Left lung (tissue), 10 donors: ENCODE data around the gene COBL. TPM values are rescaled to one million over a fixed set of nuclear protein-coding genes. Genes with fewer than 3 reads are reported as not detected.

Experiments
- ATAC-seq: fragments of 200-7000 bp; cut with Tn5 transposase; one replicate; pipeline ENCODE4 v1.9.1; 2020; ENCODE audit warnings: moderate library complexity
- DNase-seq, 4 donors: peaks; one replicate each; pipeline ENCODE4 v3.0.0-alpha.2; 2013 to 2020
- H3K27ac ChIP-seq, 2 donors: fragments of 200-600 bp; sonication (generic) in 1 of 2; one replicate each; pipeline versions ENCODE4 v1.5.0 to v1.8.0; 2020 to 2021
- H3K27me3 ChIP-seq, 2 donors: fragments of 200-600 bp; sonication (generic) in 1 of 2; one replicate each; pipeline versions ENCODE4 v1.5.0 to v1.8.0; 2020 to 2021
- H3K36me3 ChIP-seq, 2 donors: fragments of 200-600 bp; sonication (generic) in 1 of 2; one replicate each; pipeline versions ENCODE4 v1.5.0 to v1.8.0; 2020 to 2021
- H3K4me1 ChIP-seq, 2 donors: fragments of 200-600 bp; one replicate each; pipeline ENCODE4 v1.8.0; 2021
- H3K4me3 ChIP-seq, 2 donors: fragments of 200-600 bp; sonication (generic) in 1 of 2; one replicate each; pipeline versions ENCODE4 v1.5.0 to v1.8.0; 2020 to 2021; ENCODE audit warnings: mild to moderate bottlenecking in 1 of 2
- H3K9me3 ChIP-seq, 2 donors: fragments of 200-600 bp; sonication (generic) in 1 of 2; one replicate each; pipeline versions ENCODE4 v1.5.0 to v1.8.0; 2020 to 2021
- CTCF ChIP-seq, 2 donors: fragments of 200-600 bp; sonication (generic) in 1 of 2; IDR thresholded peaks; one replicate each; pipeline versions ENCODE4 v1.5.0 to v1.8.0; 2021; ENCODE audit warnings: antibody characterized with exemption in 2 of 2
- intact Hi-C, 2 donors: fragments of 100-400 bp; cut with DNase I; formaldehyde crosslinking; loops; one replicate each; pipeline versions ENCODE4 v1.11.2 to v1.14.2; 2022
- polyA plus RNA-seq, 6 donors: library from polyadenylated mRNA; unstranded; fragments of 120-200 nt; gene quantifications; one replicate each; pipeline ENCODE4 v1.2.1, GENCODE V29; 2013; ENCODE audit not compliant: insufficient read length in 6 of 6
- total RNA-seq, 2 donors: library from RNA; stranded (reverse); fragmentation: NEBNext Ultra II Directional; extraction: Animal tissue kit (Norgen Biotek cat#: 25700); gene quantifications; one replicate each; pipeline ENCODE4 v1.2.1, GENCODE V29; 2021
- donor health status: DM: no; HTN: yes; CAD: no.
- donor health status: DM: no; HTN: no; CAD: no.

COBL gene
- total and polyA plus RNA-seq, 8 donors = 3.6 to 36.1 (median 6.4) TPM

DNA sequence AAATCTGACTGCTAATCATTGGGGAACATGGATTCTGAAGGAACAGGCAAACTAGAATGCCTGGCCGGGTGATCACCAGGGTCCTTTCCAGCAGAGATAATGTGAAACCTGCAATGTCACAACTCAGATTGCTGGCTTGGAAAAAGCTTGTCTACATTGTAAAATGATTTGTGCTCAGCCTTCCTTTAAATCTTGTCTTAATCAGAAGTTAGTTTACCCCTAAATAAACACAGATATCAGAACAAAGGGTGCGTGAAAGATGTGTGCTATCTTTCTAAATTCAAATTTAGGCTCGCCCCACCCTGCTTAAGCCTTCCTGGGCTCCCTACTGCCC is 26.3 kb downstream of the COBL start:
- Histone ChIP-seq H3K36me3 (no peaks in the 10 kb centered on the region), H3K9me3 (no peaks in the 10 kb centered on the region), H3K4me1 (no peaks in the 10 kb centered on the region), H3K4me3 (no peak overlapping the region), H3K27ac (no peak overlapping the region), H3K27me3 (no peaks in the 10 kb centered on the region)
- ATAC-seq (no peak), DNase-seq (no peak)
- no peak for TF ChIP-seq CTCF (IDR thresholded peaks at IDR 0.05)
- intact Hi-C loops = no loop called here

- Histone ChIP-seq H3K36me3 (no peaks in the 10 kb centered on the region), H3K9me3 (peaks cover 0 to 1% of the 10 kb centered on the region in 2 donors), H3K4me3 (no peak overlapping the region), H3K4me1 (no peaks in the 10 kb centered on the region), H3K27me3 (no peaks in the 10 kb centered on the region), H3K27ac (no peak overlapping the region)
- TF ChIP-seq CTCF (IDR thresholded peaks at IDR 0.05) = no peak
- ATAC-seq (no peak), DNase-seq (no peak)
- intact Hi-C loops = no loop called here
These were observed 26.8 kb downstream of the COBL start for GRCh38 chr7:51289623-51290303.

DNA sequence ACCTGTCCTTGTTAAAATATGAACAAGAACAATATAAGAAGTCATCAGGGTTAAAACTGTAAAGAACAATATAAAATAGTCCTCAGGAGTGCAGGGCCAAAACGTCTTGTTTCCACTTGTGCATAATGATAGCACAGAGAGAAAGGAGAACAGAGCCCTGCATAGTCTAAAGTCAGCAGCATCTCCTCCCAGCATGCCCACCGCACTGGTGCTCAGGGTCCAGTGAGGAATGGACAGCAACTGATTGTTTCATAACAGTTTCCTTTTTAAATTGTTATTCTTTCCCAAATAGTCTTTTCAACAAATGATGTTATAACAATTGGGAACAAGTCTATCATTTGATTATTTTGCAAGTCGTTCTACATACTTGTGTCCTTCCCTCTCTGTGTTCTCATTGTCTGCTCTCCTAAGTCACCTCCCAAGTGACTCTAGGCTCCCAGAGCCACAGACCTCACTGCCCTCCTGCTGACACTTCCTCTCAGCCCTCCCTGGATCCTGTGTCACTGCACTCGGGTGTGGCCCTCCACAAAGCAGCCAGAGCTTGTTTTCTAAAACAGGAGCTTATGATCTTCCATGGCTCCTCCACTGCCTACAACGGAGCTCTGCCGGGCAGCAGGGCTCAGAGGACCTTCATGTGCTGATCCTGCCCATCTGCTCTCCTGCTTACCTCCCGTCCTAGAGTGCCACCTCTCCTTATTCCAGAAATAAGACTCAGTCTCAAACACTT is 27.6 kb downstream of the COBL start:
- H3K9me3 ChIP-seq = peaks cover 0 to 8% of the 10 kb centered on the region in 2 donors
- no peaks in the 10 kb centered on the region for H3K27me3 ChIP-seq
- no peak overlapping the region for H3K4me3 ChIP-seq
- H3K36me3 ChIP-seq = no peaks in the 10 kb centered on the region
- DNase-seq (no peak), ATAC-seq (peak; percentile 19)
- H3K4me1 ChIP-seq = no peaks in the 10 kb centered on the region
- no peak overlapping the region for H3K27ac ChIP-seq
- no peak for TF ChIP-seq CTCF (IDR thresholded peaks at IDR 0.05)
- intact Hi-C loops = no loop called here

DNA sequence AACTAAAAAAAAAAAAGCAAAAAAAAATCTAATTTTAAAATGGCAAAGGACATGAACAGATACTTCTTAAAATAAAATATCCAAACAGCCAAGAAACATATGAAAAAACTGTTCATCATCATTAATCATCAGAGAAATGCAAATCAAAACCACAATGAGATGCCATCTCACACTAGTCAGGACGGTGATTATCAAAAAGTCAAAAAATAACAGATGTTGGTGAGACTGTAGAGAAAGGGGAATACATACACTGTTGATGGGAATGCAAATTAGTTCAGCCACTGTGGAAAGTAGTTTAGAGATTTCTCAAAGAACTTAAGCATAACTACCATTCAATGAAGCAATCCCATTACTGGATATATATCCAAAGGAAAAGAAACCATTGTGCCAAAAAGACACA is 30.2 kb downstream of the COBL start:
- no peak for TF ChIP-seq CTCF (IDR thresholded peaks at IDR 0.05)
- no peak for ATAC-seq
- intact Hi-C loops = no loop called here
- Histone ChIP-seq H3K9me3 (peaks cover 0 to 9% of the 10 kb centered on the region in 2 donors), H3K36me3 (no peaks in the 10 kb centered on the region), H3K27me3 (no peaks in the 10 kb centered on the region), H3K4me1 (no peaks in the 10 kb centered on the region), H3K4me3 (no peak overlapping the region), H3K27ac (no peak overlapping the region)
- no peak for DNase-seq

- Histone ChIP-seq H3K9me3 (peaks cover 0 to 9% of the 10 kb centered on the region in 2 donors), H3K4me1 (no peaks in the 10 kb centered on the region), H3K4me3 (no peak overlapping the region), H3K36me3 (no peaks in the 10 kb centered on the region), H3K27ac (no peak overlapping the region), H3K27me3 (no peaks in the 10 kb centered on the region)
- DNase-seq (no peak), ATAC-seq (no peak)
- intact Hi-C loops = no loop called here
- TF ChIP-seq CTCF (IDR thresholded peaks at IDR 0.05) = no peak
These were observed 36.5 kb downstream of the COBL start for GRCh38 chr7:51280156-51280555.
